Keratinocyte (primary cell): ENCODE data around the gene PARM1. TPM values are rescaled to one million over a fixed set of nuclear protein-coding genes. Genes with fewer than 3 reads are reported as not detected.

ENCODE experiments used
- DNase-seq: peaks from one replicate; pipeline ENCODE4 v3.0.0-alpha.2; 2011; ENCODE audit warnings: low read depth, missing footprints, low spot score
- FAIRE-seq: peaks from 2 replicates; lab custom pipeline; 2011; peaks lifted over from hg19 to GRCh38; lab: Jason Lieb, UNC
- H2AFZ ChIP-seq: 2 replicates; pipeline ENCODE4 v1.6.0; 2012; ENCODE audit warnings: low read length, control low read depth, inconsistent platforms; ENCODE audit not compliant: control insufficient read depth
- H3K27ac ChIP-seq: 2 replicates; pipeline ENCODE4 v1.5.1; 2011; ENCODE audit warnings: low read length; ENCODE audit not compliant: control insufficient read depth, insufficient read depth
- H3K27me3 ChIP-seq: 3 replicates; pipeline ENCODE4 v1.6.0; 2011; ENCODE audit warnings: low read length; ENCODE audit not compliant: control insufficient read depth, insufficient read depth; ENCODE audit errors: extremely low read depth
- H3K36me3 ChIP-seq, 2 experiments: 2 replicates in 1 of 2; 3 replicates in 1 of 2; pipeline ENCODE4 v1.5.1; 2011; ENCODE audit warnings: low read length in 2 of 2, mild to moderate bottlenecking in 1 of 2; ENCODE audit not compliant: control insufficient read depth in 2 of 2, insufficient read depth in 2 of 2; ENCODE audit errors: extremely low read depth in 1 of 2
- H3K4me1 ChIP-seq: 3 replicates; pipeline ENCODE4 v1.5.1; 2011; ENCODE audit warnings: low read length; ENCODE audit not compliant: control insufficient read depth, insufficient read depth; ENCODE audit errors: extremely low read depth
- H3K4me2 ChIP-seq: 3 replicates; pipeline ENCODE4 v1.6.0; 2011; ENCODE audit warnings: low read depth, low read length; ENCODE audit not compliant: control insufficient read depth, insufficient read depth; ENCODE audit errors: extremely low read depth
- H3K4me3 ChIP-seq, 3 experiments: fragments of 200-600 bp in 1 of 3; sonication (generic) in 1 of 3; 2 replicates in 2 of 3; 3 replicates in 1 of 3; pipeline ENCODE4 v1.5.1; 2011 to 2016; ENCODE audit warnings: low read length in 3 of 3, mild to moderate bottlenecking in 3 of 3, control low read depth in 2 of 3, inconsistent platforms in 1 of 3, low read depth in 1 of 3, mixed read lengths in 1 of 3, mixed run types in 1 of 3, moderate library complexity in 1 of 3; ENCODE audit not compliant: control insufficient read depth in 2 of 3, insufficient read depth in 2 of 3; ENCODE audit errors: extremely low read depth in 1 of 3
- H3K79me2 ChIP-seq: 2 replicates; pipeline ENCODE4 v1.6.0; 2012; ENCODE audit warnings: low read length; ENCODE audit not compliant: control insufficient read depth, insufficient read depth
- H3K9ac ChIP-seq: 3 replicates; pipeline ENCODE4 v1.6.0; 2011; ENCODE audit warnings: low read length; ENCODE audit not compliant: control insufficient read depth, insufficient read depth; ENCODE audit errors: extremely low read depth
- H3K9me1 ChIP-seq: 3 replicates; pipeline ENCODE4 v1.6.0; 2011; ENCODE audit warnings: low read length; ENCODE audit not compliant: control insufficient read depth, insufficient read depth; ENCODE audit errors: extremely low read depth
- H3K9me3 ChIP-seq: 2 replicates; pipeline ENCODE4 v1.5.1; 2012; ENCODE audit warnings: low read depth, low read length; ENCODE audit not compliant: control insufficient read depth
- H4K20me1 ChIP-seq: 3 replicates; pipeline ENCODE4 v1.6.0; 2011; ENCODE audit warnings: low read length; ENCODE audit not compliant: control insufficient read depth, insufficient read depth; ENCODE audit errors: extremely low read depth
- EZH2 ChIP-seq: IDR thresholded peaks from one replicate; pipeline ENCODE4 v1.6.1; 2012; ENCODE audit warnings: inconsistent platforms, mild to moderate bottlenecking, low read length, moderate library complexity
- dilution Hi-C: fragments of 300-500 bp; cut with MboI; formaldehyde crosslinking; loops from one replicate; pipeline ENCODE4 v1.7.0; 2020; ENCODE audit warnings: low sequenced_read_pairs; ENCODE audit not compliant: extremely low pct_ligation_motif_present
- polyA plus RNA-seq, 5 experiments: library from polyadenylated mRNA; depleted of rRNA in 3 of 5; stranded (reverse) in 3 of 5; stranded (forward) in 1 of 5; unstranded in 1 of 5; fragments of >200 nt; gene quantifications; 1 replicate in 1 of 5; 2 replicates in 3 of 5; 3 replicates in 1 of 5; pipeline versions ENCODE4 v1.2.1 to v1.2.3, GENCODE V29; 2011 to 2012; ENCODE audit warnings: missing spikeins in 2 of 5, low read depth in 1 of 5, low replicate concordance in 1 of 5
- TF ChIP-seq, protein P1 (sequence below), 3 experiments: IDR thresholded peaks in 1 of 3; conservative IDR thresholded peaks in 1 of 3; optimal IDR thresholded peaks in 1 of 3; 2 replicates in 2 of 3; 3 replicates in 1 of 3; pipeline versions ENCODE3 to v1.5.1; 2011; ENCODE audit warnings: low read length in 3 of 3, mild to moderate bottlenecking in 3 of 3, moderate library complexity in 2 of 3, control low read depth in 1 of 3, inconsistent platforms in 1 of 3; ENCODE audit not compliant: insufficient read depth in 2 of 3; ENCODE audit errors: extremely low read depth in 1 of 3

Gene PARM1
- polyA plus RNA-seq, 1 donor (not counting 4 experiments of a cell fraction or from before 2014, with no cell fraction given) = 0.05 TPM

DNA sequence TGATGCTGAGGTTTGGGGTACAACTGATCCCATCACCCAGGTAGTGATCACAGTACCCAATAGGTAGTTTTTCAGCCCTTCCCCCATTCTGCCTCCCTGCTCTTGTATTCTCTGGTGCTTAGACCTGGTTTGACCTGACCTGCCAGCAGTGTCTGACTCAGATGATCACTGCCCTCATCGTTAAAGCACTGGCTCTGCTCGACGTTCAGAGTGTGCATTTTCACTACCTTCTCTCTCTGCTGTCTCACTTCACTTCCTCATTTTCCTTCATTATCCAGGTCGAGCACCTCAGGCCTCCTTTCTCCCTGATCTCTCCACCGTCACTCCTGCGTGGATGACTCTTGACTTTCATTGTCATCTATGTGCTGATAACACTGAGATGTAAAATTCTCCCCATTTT is 83.6 kb downstream of the PARM1 start:
- Histone ChIP-seq H2AFZ (no peak overlapping the region), H3K27ac (no peak overlapping the region), H3K4me1 (no peaks in the 10 kb centered on the region), H3K79me2 (no peaks in the 10 kb centered on the region), H3K9me3 (no peaks in the 10 kb centered on the region), H3K9me1 (no peaks in the 10 kb centered on the region), H3K4me2 (no peak overlapping the region), H3K27me3 (no peaks in the 10 kb centered on the region), H3K9ac (no peak overlapping the region), H4K20me1 (no peaks in the 10 kb centered on the region), H3K36me3 (no peaks in the 10 kb centered on the region), H3K4me3 (no peak overlapping the region)
- DNase-seq (no peak), FAIRE-seq (no peak)
- TF ChIP-seq, protein P1, sequence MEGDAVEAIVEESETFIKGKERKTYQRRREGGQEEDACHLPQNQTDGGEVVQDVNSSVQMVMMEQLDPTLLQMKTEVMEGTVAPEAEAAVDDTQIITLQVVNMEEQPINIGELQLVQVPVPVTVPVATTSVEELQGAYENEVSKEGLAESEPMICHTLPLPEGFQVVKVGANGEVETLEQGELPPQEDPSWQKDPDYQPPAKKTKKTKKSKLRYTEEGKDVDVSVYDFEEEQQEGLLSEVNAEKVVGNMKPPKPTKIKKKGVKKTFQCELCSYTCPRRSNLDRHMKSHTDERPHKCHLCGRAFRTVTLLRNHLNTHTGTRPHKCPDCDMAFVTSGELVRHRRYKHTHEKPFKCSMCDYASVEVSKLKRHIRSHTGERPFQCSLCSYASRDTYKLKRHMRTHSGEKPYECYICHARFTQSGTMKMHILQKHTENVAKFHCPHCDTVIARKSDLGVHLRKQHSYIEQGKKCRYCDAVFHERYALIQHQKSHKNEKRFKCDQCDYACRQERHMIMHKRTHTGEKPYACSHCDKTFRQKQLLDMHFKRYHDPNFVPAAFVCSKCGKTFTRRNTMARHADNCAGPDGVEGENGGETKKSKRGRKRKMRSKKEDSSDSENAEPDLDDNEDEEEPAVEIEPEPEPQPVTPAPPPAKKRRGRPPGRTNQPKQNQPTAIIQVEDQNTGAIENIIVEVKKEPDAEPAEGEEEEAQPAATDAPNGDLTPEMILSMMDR (optimal IDR thresholded peaks at IDR 0.05 in 1 of 3, IDR thresholded peaks at IDR 0.05 in 1 of 3, conservative IDR thresholded peaks at IDR 0.05 in 1 of 3; ENCODE audit: extremely low read depth in 1 of 3, insufficient read depth in 2 of 3, low read length in 3 of 3) = no peak
- TF ChIP-seq EZH2 = no peak
- dilution Hi-C loops = no loop called here

DNA sequence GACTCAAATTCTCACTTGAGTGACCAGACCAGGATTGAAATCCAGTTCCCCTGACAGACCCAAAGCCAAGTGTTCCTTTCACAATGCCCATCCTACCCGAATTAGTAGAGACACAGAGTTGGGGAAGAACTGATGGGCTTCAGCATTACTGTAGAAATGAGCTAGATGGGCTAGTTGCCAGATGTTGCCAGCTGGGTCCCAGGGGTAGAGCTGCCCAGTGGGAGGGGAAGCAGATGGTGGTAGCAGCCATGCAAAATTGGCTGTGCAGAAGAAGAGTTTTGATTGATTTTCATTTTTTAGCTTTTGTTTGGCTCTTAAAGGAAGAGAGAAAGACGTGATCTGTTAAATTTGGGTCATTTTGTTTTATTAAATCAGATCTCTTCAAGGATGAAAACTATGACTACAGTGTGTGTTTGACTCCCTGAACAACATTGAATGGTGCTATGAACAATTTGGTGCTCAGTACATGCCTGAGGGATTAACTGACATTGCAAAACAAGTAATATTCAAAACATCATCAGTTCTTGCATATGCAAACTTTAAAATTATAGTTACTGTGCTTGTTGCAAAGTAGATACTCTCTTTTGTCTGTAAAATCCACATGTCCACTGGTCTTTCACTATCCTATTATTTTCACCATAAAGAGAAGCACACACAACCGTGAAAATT is 86.0 kb downstream of the PARM1 start:
- dilution Hi-C loops = no loop called here
- Histone ChIP-seq H3K4me3 (no peak overlapping the region), H3K4me2 (no peak overlapping the region), H3K27me3 (no peaks in the 10 kb centered on the region), H3K36me3 (no peaks in the 10 kb centered on the region), H3K79me2 (no peaks in the 10 kb centered on the region), H3K9me3 (no peaks in the 10 kb centered on the region), H3K9me1 (no peaks in the 10 kb centered on the region), H2AFZ (no peak overlapping the region), H3K9ac (no peak overlapping the region), H4K20me1 (no peaks in the 10 kb centered on the region), H3K4me1 (no peaks in the 10 kb centered on the region), H3K27ac (no peak overlapping the region)
- DNase-seq (no peak), FAIRE-seq (no peak)
- no peak for TF ChIP-seq EZH2
- TF ChIP-seq, protein P1 (optimal IDR thresholded peaks at IDR 0.05 in 1 of 3, IDR thresholded peaks at IDR 0.05 in 1 of 3, conservative IDR thresholded peaks at IDR 0.05 in 1 of 3; ENCODE audit: extremely low read depth in 1 of 3, insufficient read depth in 2 of 3, low read length in 3 of 3) = no peak
